Gastrocnemius medialis (tissue), 4 donors: Measurements from ENCODE around the gene NFASC. TPM values are rescaled to one million over a fixed set of nuclear protein-coding genes. Genes with fewer than 3 reads are reported as not detected.

Experiments
- ATAC-seq, 2 donors: fragments of 150-250 bp; one replicate each; pipeline ENCODE4 v1.9.1; 2016
- DNase-seq, 2 donors: peaks; one replicate each; pipeline ENCODE4 v3.0.0-alpha.2; 2019
- H3K27ac ChIP-seq, 4 donors: fragments of 200-600 bp; sonication (generic); 1 replicate in 1 of 4; 2 replicates in 3 of 4; pipeline ENCODE4 v1.5.1; 2016 to 2018; ENCODE audit warnings: mild to moderate bottlenecking in 2 of 4, moderate library complexity in 1 of 4
- H3K27me3 ChIP-seq, 3 donors: fragments of 200-600 bp; sonication (generic) in 2 of 3; 1 replicate in 1 of 3; 2 replicates in 2 of 3; pipeline versions ENCODE4 v1.5.1 to v1.6.0; 2016 to 2019; ENCODE audit warnings: mild to moderate bottlenecking in 1 of 3, moderate library complexity in 1 of 3
- H3K36me3 ChIP-seq, 2 donors: fragments of 200-600 bp; sonication (generic) in 1 of 2; one replicate each; pipeline ENCODE4 v1.5.1; 2017 to 2018
- H3K4me1 ChIP-seq, 2 donors: fragments of 200-600 bp; sonication (generic) in 1 of 2; one replicate each; pipeline ENCODE4 v1.5.1; 2016 to 2017; ENCODE audit warnings: mild to moderate bottlenecking in 2 of 2
- H3K4me3 ChIP-seq, 4 donors: fragments of 200-600 bp; sonication (generic) in 3 of 4; 1 replicate in 1 of 4; 2 replicates in 3 of 4; pipeline ENCODE4 v1.5.1; 2016 to 2019; ENCODE audit warnings: mild to moderate bottlenecking in 2 of 4
- H3K9me3 ChIP-seq, 3 donors: fragments of 200-600 bp; sonication (generic) in 2 of 3; 1 replicate in 1 of 3; 2 replicates in 2 of 3; pipeline ENCODE4 v1.5.1; 2016 to 2019
- CTCF ChIP-seq, 5 experiments: fragments of 450-650 bp in 3 of 5; fragments of 200-600 bp in 2 of 5; sonication (generic) in 2 of 5; IDR thresholded peaks in 4 of 5; conservative IDR thresholded peaks in 1 of 5; 1 replicate in 4 of 5; 2 replicates in 1 of 5; pipeline ENCODE4 v1.5.1; 2016 to 2019; ENCODE audit warnings: antibody characterized with exemption in 5 of 5, mild to moderate bottlenecking in 3 of 5, moderate library complexity in 3 of 5
- POLR2A ChIP-seq, 2 donors: fragments of 450-650 bp; IDR thresholded peaks; one replicate each; pipeline ENCODE4 v1.6.1; 2017; ENCODE audit warnings: antibody characterized with exemption in 2 of 2, mild to moderate bottlenecking in 2 of 2, moderate library complexity in 2 of 2
- in situ Hi-C, 4 donors: fragments of 200-750 bp; cut with MboI; loops; one replicate each; pipeline versions ENCODE4 v1.15.0 to v1.8.0; 2017; ENCODE audit warnings: low sequenced_read_pairs in 4 of 4
- intact Hi-C: fragments of 100-400 bp; cut with DNase I; formaldehyde crosslinking; loops from one replicate; pipeline ENCODE4 v1.15.1; 2023; ENCODE audit warnings: low total_unique reads
- total RNA-seq, 4 donors: library from RNA; depleted of rRNA; stranded (reverse); fragments of >200 nt; gene quantifications; one replicate each; pipeline versions ENCODE4 v1.1.0 to v1.2.3, GENCODE V29; 2016

NFASC gene
- total RNA-seq, 4 donors from 2014 or later: 0.75 to 4.7 (median 2.4) TPM

GRCh38 chr1:204977318-204977717 is 106.7 kb downstream of the NFASC start:
- no peaks in the 10 kb centered on the region for H3K4me1 ChIP-seq
- H3K27me3 ChIP-seq: no peaks in the 10 kb centered on the region
- in situ Hi-C loops (loop anchor here (5.0 to 25.0 kb wide), 6 partner anchors 85 to 285 kb away; no protein-coding TSS in a partner anchor), intact Hi-C loops (loop anchor here (5.0 kb wide), 1 partner anchor 85 kb away; no protein-coding TSS in a partner anchor)
- DNase-seq (no peak), ATAC-seq (no peak)
- H3K36me3 ChIP-seq: no peaks in the 10 kb centered on the region
- H3K9me3 ChIP-seq: no peaks in the 10 kb centered on the region
- H3K27ac ChIP-seq: no peak overlapping the region
- TF ChIP-seq POLR2A (IDR thresholded peaks at IDR 0.05) (no peak), CTCF (IDR thresholded peaks at IDR 0.05 in 4 of 5, conservative IDR thresholded peaks at IDR 0.05 in 1 of 5) (no peak)
- no peak overlapping the region for H3K4me3 ChIP-seq

GRCh38 chr1:204978782-204979181 is 108.1 kb downstream of the NFASC start:
- H3K27ac ChIP-seq: no peak overlapping the region
- TF ChIP-seq CTCF (IDR thresholded peaks at IDR 0.05 in 4 of 5, conservative IDR thresholded peaks at IDR 0.05 in 1 of 5): no peak
- no peak for TF ChIP-seq POLR2A (IDR thresholded peaks at IDR 0.05)
- ATAC-seq (no peak), DNase-seq (no peak)
- no peaks in the 10 kb centered on the region for H3K9me3 ChIP-seq
- no peaks in the 10 kb centered on the region for H3K36me3 ChIP-seq
- no peaks in the 10 kb centered on the region for H3K4me1 ChIP-seq
- in situ Hi-C loops: loop anchor here (5.0 to 25.0 kb wide), 6 partner anchors 84 to 284 kb away; no protein-coding TSS in a partner anchor
- intact Hi-C loops: loop anchor here (5.0 kb wide), 1 partner anchor 84 kb away; no protein-coding TSS in a partner anchor
- no peak overlapping the region for H3K4me3 ChIP-seq
- no peaks in the 10 kb centered on the region for H3K27me3 ChIP-seq

GRCh38 chr1:204979306-204979705 is 108.6 kb downstream of the NFASC start:
- ATAC-seq (no peak), DNase-seq (no peak)
- Histone ChIP-seq H3K4me3 (no peak overlapping the region), H3K27me3 (no peaks in the 10 kb centered on the region), H3K36me3 (no peaks in the 10 kb centered on the region), H3K27ac (no peak overlapping the region), H3K4me1 (no peaks in the 10 kb centered on the region), H3K9me3 (no peaks in the 10 kb centered on the region)
- in situ Hi-C loops: loop anchor here (5.0 to 25.0 kb wide), 6 partner anchors 83 to 283 kb away; no protein-coding TSS in a partner anchor
- intact Hi-C loops: loop anchor here (5.0 kb wide), 1 partner anchor 83 kb away; no protein-coding TSS in a partner anchor
- TF ChIP-seq POLR2A (IDR thresholded peaks at IDR 0.05) (no peak), CTCF (IDR thresholded peaks at IDR 0.05 in 4 of 5, conservative IDR thresholded peaks at IDR 0.05 in 1 of 5) (no peak)

- Histone ChIP-seq H3K27me3 (no peaks in the 10 kb centered on the region), H3K4me1 (no peaks in the 10 kb centered on the region), H3K9me3 (no peaks in the 10 kb centered on the region), H3K4me3 (no peak overlapping the region), H3K36me3 (no peaks in the 10 kb centered on the region), H3K27ac (no peak overlapping the region)
- in situ Hi-C loops: loop anchor here (5.0 to 25.0 kb wide), 7 partner anchors 77 to 282 kb away; no protein-coding TSS in a partner anchor
- TF ChIP-seq POLR2A (IDR thresholded peaks at IDR 0.05) (no peak), CTCF (IDR thresholded peaks at IDR 0.05 in 4 of 5, conservative IDR thresholded peaks at IDR 0.05 in 1 of 5) (no peak)
- ATAC-seq: no peak
- no peak for DNase-seq
- intact Hi-C loops: loop anchor here (5.0 kb wide), 1 partner anchor 82 kb away; no protein-coding TSS in a partner anchor
Measured at GRCh38 chr1:204979891-204980649, 109.4 kb downstream of the NFASC start.
